PC-9 (cell line): ENCODE data around the gene RNF7. TPM values are rescaled to one million over a fixed set of nuclear protein-coding genes. Genes with fewer than 3 reads are reported as not detected.
A peak's percentile ranks its signal among the peaks of the same experiment; 100 is the strongest.

Experiments
- BruUV-seq: library from RNA; stranded (reverse); fragments of 400-500 nt; replicated peaks from 2 replicates; lab custom pipeline; 2021; lab: Mats Ljungman, UMichigan
- CTCF ChIA-PET: fragments of 300-600 bp; sonication (Branson Sonifier 250); formaldehyde crosslinking; loops from one replicate; lab custom pipeline; 2022; ENCODE audit warnings: antibody characterized with exemption; lab: Charles Lee
- POLR2A ChIA-PET: fragments of 300-600 bp; sonication (Branson Sonifier 250); formaldehyde crosslinking; loops from one replicate; lab custom pipeline; 2022; ENCODE audit warnings: antibody characterized with exemption; ENCODE audit not compliant: unreplicated experiment; lab: Charles Lee
- DNase-seq, 2 experiments: peaks; one replicate each; pipeline versions ENCODE4 v3.0.0 to v3.0.0-alpha.2; 2015 to 2022; ENCODE audit warnings: mixed read lengths in 1 of 2
- H2AFZ ChIP-seq: fragments of 200-600 bp; sonication (generic); 2 replicates; pipeline ENCODE4 v1.8.1; 2017; ENCODE audit warnings: antibody characterized with exemption
- H3F3A ChIP-seq: fragments of 200-600 bp; sonication (generic); 2 replicates; pipeline ENCODE4 v1.8.1; 2017; ENCODE audit warnings: antibody characterized with exemption, mild to moderate bottlenecking, low read depth; ENCODE audit not compliant: insufficient read depth
- H3K27ac ChIP-seq: fragments of 200-600 bp; sonication (generic); 2 replicates; pipeline ENCODE4 v1.6.1; 2016; ENCODE audit warnings: mixed run types
- H3K27me3 ChIP-seq: fragments of 200-600 bp; sonication (generic); 2 replicates; pipeline ENCODE4 v1.6.1; 2016; ENCODE audit warnings: low read depth, mixed run types; ENCODE audit not compliant: insufficient read depth
- H3K36me3 ChIP-seq: fragments of 200-600 bp; sonication (generic); 2 replicates; pipeline ENCODE4 v1.6.1; 2016; ENCODE audit warnings: low read depth, mixed run types
- H3K4me1 ChIP-seq: fragments of 200-600 bp; sonication (generic); replicated peaks from 2 replicates; pipeline ENCODE4 v1.6.1; 2016; ENCODE audit warnings: mixed run types; ENCODE audit not compliant: insufficient read depth
- H3K4me2 ChIP-seq: fragments of 200-600 bp; sonication (generic); 2 replicates; pipeline ENCODE4 v1.6.1; 2017; ENCODE audit warnings: mixed run types
- H3K4me3 ChIP-seq: fragments of 200-600 bp; sonication (generic); 2 replicates; pipeline ENCODE4 v1.6.1; 2016; ENCODE audit warnings: mixed run types
- H3K79me2 ChIP-seq: fragments of 200-600 bp; sonication (generic); 2 replicates; pipeline ENCODE4 v1.6.1; 2017; ENCODE audit warnings: low read depth, mixed run types
- H3K9me2 ChIP-seq: fragments of 200-600 bp; sonication (generic); 2 replicates; pipeline ENCODE4 v1.8.1; 2017; ENCODE audit warnings: mild to moderate bottlenecking; ENCODE audit not compliant: insufficient read depth
- H3K9me3 ChIP-seq: fragments of 200-600 bp; sonication (generic); 2 replicates; pipeline ENCODE4 v1.8.1; 2016; ENCODE audit warnings: low read depth; ENCODE audit not compliant: insufficient read depth
- H4K20me1 ChIP-seq: fragments of 200-600 bp; sonication (generic); 2 replicates; pipeline ENCODE4 v1.8.1; 2017; ENCODE audit not compliant: insufficient read depth
- CTCF ChIP-seq: fragments of 200-600 bp; sonication (generic); conservative IDR thresholded peaks from 2 replicates; pipeline ENCODE4 v1.6.1; 2017; ENCODE audit warnings: mixed run types, antibody characterized with exemption, mild to moderate bottlenecking, moderate library complexity
- EZH2 ChIP-seq: fragments of 200-600 bp; sonication (generic); IDR thresholded peaks from 2 replicates; pipeline ENCODE4 v1.8.0; 2017; ENCODE audit warnings: antibody characterized with exemption, low read depth
- intact Hi-C: fragments of 100-400 bp; cut with micrococcal nuclease; formaldehyde crosslinking; loops from one replicate; pipeline ENCODE4 v1.10.0; 2022; ENCODE audit not compliant: unreplicated experiment
- total RNA-seq: library from RNA; stranded (reverse); gene quantifications from 2 replicates; pipeline ENCODE4 v1.2.3, GENCODE V29; 2021

The RNF7 gene
- total RNA-seq, 1 experiment from 2014 or later, result 82.2 TPM

DNA sequence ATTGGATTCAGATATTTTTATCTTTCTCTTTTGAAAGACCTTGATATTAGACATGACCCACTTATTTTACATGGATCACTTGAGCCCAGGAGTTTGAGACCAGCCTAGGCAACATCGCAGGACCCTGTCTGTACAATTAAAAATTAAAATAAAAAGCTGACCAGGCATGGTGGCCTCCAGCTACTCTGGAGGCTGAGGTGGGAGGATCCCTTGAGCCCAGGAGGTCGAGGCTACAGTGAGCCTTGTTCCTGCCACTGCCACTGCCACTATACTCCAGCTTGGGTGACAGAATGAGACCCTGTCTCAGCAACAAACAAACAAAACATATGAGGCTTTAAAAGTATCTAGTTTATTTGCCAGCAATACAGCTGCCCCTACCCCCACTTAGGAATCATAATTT, 1.6 kb downstream of the RNF7 start:
- H3K9me3 ChIP-seq, result no peaks in the 10 kb centered on the region
- DNase-seq, result no peak
- TF ChIP-seq CTCF, result no peak
- no peak for TF ChIP-seq EZH2
- H3F3A ChIP-seq, result peaks cover 10% of the 10 kb centered on the region; the same call in 1 of the 2 replicates
- peaks cover 26% of the 10 kb centered on the region for H4K20me1 ChIP-seq
- no peaks in the 10 kb centered on the region for H3K27me3 ChIP-seq
- H3K4me1 ChIP-seq, result peaks cover 21% of the 10 kb centered on the region
- ChIA-PET CTCF (interaction anchor here (0.6 to 1.6 kb wide), 5 partner anchors 9 to 486 kb away, joined by 4 to 7 read pairs (median 7); no protein-coding TSS in a partner anchor), POLR2A (interaction anchor here (0.7 kb wide), 1 partner anchor 138 kb away, joined by 8 read pairs; no protein-coding TSS in a partner anchor)
- H3K36me3 ChIP-seq, result peaks cover 14% of the 10 kb centered on the region
- peak overlapping the region; percentile 84 for H3K27ac ChIP-seq
- no peak overlapping the region for H2AFZ ChIP-seq
- H3K9me2 ChIP-seq, result no peaks in the 10 kb centered on the region
- peaks cover 58% of the 10 kb centered on the region for H3K79me2 ChIP-seq
- peak overlapping the region; percentile 99 for H3K4me2 ChIP-seq
- no TSS peak for BruUV-seq
- peak overlapping the region; percentile 94 for H3K4me3 ChIP-seq
- intact Hi-C loops, result loop anchor here (2.0 to 10.0 kb wide), 5 partner anchors 92 to 425 kb away; no protein-coding TSS in a partner anchor

GRCh38 chr3:141740349-141740748, 2.3 kb downstream of the RNF7 start:
- no peak for TF ChIP-seq CTCF
- TF ChIP-seq EZH2, result no peak
- intact Hi-C loops, result no loop called here
- H3F3A ChIP-seq, result peaks cover 10% of the 10 kb centered on the region; the same call in 1 of the 2 replicates
- BruUV-seq, result no TSS peak
- H3K79me2 ChIP-seq, result peaks cover 58% of the 10 kb centered on the region
- peaks cover 21% of the 10 kb centered on the region for H3K4me1 ChIP-seq
- H3K4me2 ChIP-seq, result peak overlapping the region; percentile 99
- ChIA-PET POLR2A (interaction anchor here (0.7 kb wide), 1 partner anchor 137 kb away, joined by 8 read pairs; no protein-coding TSS in a partner anchor), CTCF (interaction anchor here (0.6 to 0.7 kb wide), 4 partner anchors 10 to 486 kb away, joined by 4 to 7 read pairs (median 7); no protein-coding TSS in a partner anchor)
- peaks cover 17% of the 10 kb centered on the region for H3K36me3 ChIP-seq
- no peak overlapping the region; the same call in 1 of the 2 replicates for H3K4me3 ChIP-seq
- H2AFZ ChIP-seq, result no peak overlapping the region
- peaks cover 26% of the 10 kb centered on the region for H4K20me1 ChIP-seq
- H3K27ac ChIP-seq, result peak overlapping the region; percentile 84; the same call in 1 of the 2 replicates
- H3K27me3 ChIP-seq, result no peaks in the 10 kb centered on the region
- H3K9me3 ChIP-seq, result no peaks in the 10 kb centered on the region
- no peaks in the 10 kb centered on the region for H3K9me2 ChIP-seq
- DNase-seq, result no peak

DNA sequence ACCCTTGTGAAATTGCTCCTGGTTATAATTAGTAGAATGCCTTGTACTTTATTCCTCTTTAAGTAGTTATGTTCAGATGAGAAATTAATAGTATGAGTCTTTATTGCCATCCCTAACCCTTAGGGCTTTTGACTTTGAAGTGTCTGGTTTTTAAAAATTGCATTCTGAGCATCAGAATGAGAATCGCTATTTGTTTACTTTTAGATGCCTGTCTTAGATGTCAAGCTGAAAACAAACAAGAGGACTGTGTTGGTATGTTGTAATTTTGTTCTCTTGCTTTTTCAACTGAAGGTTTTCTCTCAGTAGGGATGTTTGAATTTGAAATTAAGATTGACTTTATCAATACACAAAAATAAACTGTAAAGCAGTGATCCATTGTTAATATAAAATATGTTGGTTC, 5.2 kb downstream of the RNF7 start:
- peaks cover 15% of the 10 kb centered on the region; the same call in 1 of the 2 replicates for H3F3A ChIP-seq
- H3K4me3 ChIP-seq, result no peak overlapping the region
- no peak overlapping the region for H2AFZ ChIP-seq
- H3K27ac ChIP-seq, result no peak overlapping the region
- TF ChIP-seq CTCF (no peak), EZH2 (no peak)
- H3K4me2 ChIP-seq, result no peak overlapping the region
- no peaks in the 10 kb centered on the region for H3K9me2 ChIP-seq
- no TSS peak for BruUV-seq
- H3K9me3 ChIP-seq, result no peaks in the 10 kb centered on the region
- peaks cover 34% of the 10 kb centered on the region for H3K36me3 ChIP-seq
- CTCF ChIA-PET, result interaction anchor here (0.6 kb wide), 1 partner anchor 170 kb away, joined by 4 read pairs; no protein-coding TSS in a partner anchor
- H3K4me1 ChIP-seq, result peaks cover 21% of the 10 kb centered on the region
- peaks cover 57% of the 10 kb centered on the region for H3K79me2 ChIP-seq
- H4K20me1 ChIP-seq, result peaks cover 26% of the 10 kb centered on the region
- no peak for DNase-seq
- intact Hi-C loops, result no loop called here
- no peaks in the 10 kb centered on the region for H3K27me3 ChIP-seq
- POLR2A ChIA-PET, result no interaction called here
